Measurements from ENCODE around the gene ME1.
"Not testable (repeated sequence)": the region's sequence is repeated elsewhere in the genome, so short reads cannot be mapped to it uniquely, and the experiment has no call there.

ME1 gene

GRCh38 chr6:83430611-83431544, at the start of gene ME1:
Gene ME1 (minus strand): TSS chr6:83431051. CDS start chr6:83430954, 97 bp downstream.
- DNase-seq: no peak

- DNase-seq: no peak
Measured at GRCh38 chr6:83480470-83480869, 49.6 kb upstream of the ME1 start.

- no peak for DNase-seq
Measured at GRCh38 chr6:83479389-83479788, 48.5 kb upstream of the ME1 start.

- DNase-seq: no peak
Measured at GRCh38 chr6:83476971-83477370, 46.1 kb upstream of the ME1 start.

- DNase-seq: no peak
Measured at GRCh38 chr6:83474309-83474708, 43.5 kb upstream of the ME1 start.

GRCh38 chr6:83472767-83473166, 41.9 kb upstream of the ME1 start:
- DNase-seq: no peak

GRCh38 chr6:83470587-83470986, 39.7 kb upstream of the ME1 start:
- no peak for DNase-seq

GRCh38 chr6:83470001-83470400, 39.1 kb upstream of the ME1 start:
- DNase-seq: no peak

- no peak for DNase-seq
Measured at GRCh38 chr6:83467620-83468036, 36.8 kb upstream of the ME1 start.

- no peak for DNase-seq
Measured at GRCh38 chr6:83466328-83466727, 35.5 kb upstream of the ME1 start.

GRCh38 chr6:83464381-83465140, 33.7 kb upstream of the ME1 start:
- DNase-seq: no peak

GRCh38 chr6:83463886-83464285, 33.0 kb upstream of the ME1 start:
- DNase-seq: no peak

GRCh38 chr6:83462524-83462923, 31.7 kb upstream of the ME1 start:
- no peak for DNase-seq

- DNase-seq: no peak
Measured at GRCh38 chr6:83461438-83461837, 30.6 kb upstream of the ME1 start.

- no peak for DNase-seq
Measured at GRCh38 chr6:83459663-83460062, 28.8 kb upstream of the ME1 start.

GRCh38 chr6:83450015-83450414, 19.2 kb upstream of the ME1 start:
- DNase-seq: not testable (repeated sequence)

- not testable (repeated sequence) for DNase-seq
Measured at GRCh38 chr6:83444086-83444699, 13.3 kb upstream of the ME1 start.

- DNase-seq: no peak
Measured at GRCh38 chr6:83443516-83443915, 12.7 kb upstream of the ME1 start.

- no peak for DNase-seq
Measured at GRCh38 chr6:83442752-83443151, 11.9 kb upstream of the ME1 start.

GRCh38 chr6:83439201-83439600, 8.3 kb upstream of the ME1 start:
- no peak for DNase-seq

- DNase-seq: no peak
Measured at GRCh38 chr6:83436674-83437073, 5.8 kb upstream of the ME1 start.

- no peak for DNase-seq
Measured at GRCh38 chr6:83433177-83433576, 2.3 kb upstream of the ME1 start.

- DNase-seq: no peak
Measured at GRCh38 chr6:83432636-83433035, 1.8 kb upstream of the ME1 start.

All from NCI-H524 treated with DMSO at 0.1 percent for 48 hours (cell line).